SK-N-SH treated with all-trans-retinoic acid at 6 μM for 48 hours (cell line): ENCODE measurements around the gene CLUH.

ENCODE experiments used
- ATAC-seq: fragments of 200-7000 bp; cut with Tn5 transposase; 3 replicates; pipeline ENCODE4 v1.9.1; 2020; ENCODE audit warnings: mild to moderate bottlenecking, moderate library complexity
- BACH2 ChIP-seq: fragments of 250-450 bp; sonication (Bioruptor Pico); IDR thresholded peaks from 2 replicates; pipeline ENCODE4 v1.9.0; 2021; ENCODE audit warnings: mild to moderate bottlenecking, borderline replicate concordance
- CREB5 ChIP-seq: fragments of 250-450 bp; sonication (Bioruptor Pico); IDR thresholded peaks from 2 replicates; pipeline ENCODE4 v1.5.1; 2020; ENCODE audit warnings: low read depth, mild to moderate bottlenecking, moderate library complexity
- CSDC2 ChIP-seq: fragments of 250-450 bp; sonication (Bioruptor Pico); IDR thresholded peaks from 2 replicates; pipeline ENCODE4 v1.5.0; 2020; ENCODE audit warnings: mild to moderate bottlenecking, moderate library complexity
- CSRNP3 ChIP-seq: fragments of 250-450 bp; sonication (Bioruptor Pico); IDR thresholded peaks from 2 replicates; pipeline ENCODE4 v1.5.1; 2021; ENCODE audit warnings: mild to moderate bottlenecking, moderate library complexity
- ESRRG ChIP-seq: fragments of 250-450 bp; sonication (Bioruptor Pico); IDR thresholded peaks from 2 replicates; pipeline ENCODE4 v1.6.1; 2021; ENCODE audit warnings: mild to moderate bottlenecking
- GLIS3 ChIP-seq: fragments of 250-450 bp; sonication (Bioruptor Pico); IDR thresholded peaks from 2 replicates; pipeline ENCODE4 v1.5.0; 2020; ENCODE audit warnings: mild to moderate bottlenecking, moderate library complexity
- ISL1 ChIP-seq: fragments of 250-450 bp; sonication (Bioruptor Pico); IDR thresholded peaks from 2 replicates; pipeline ENCODE4 v2.1.2; 2022; ENCODE audit warnings: mild to moderate bottlenecking, moderate library complexity
- PATZ1 ChIP-seq: fragments of 250-450 bp; sonication (Bioruptor Pico); IDR thresholded peaks from 2 replicates; pipeline ENCODE4 v1.8.0; 2020; ENCODE audit warnings: mild to moderate bottlenecking, moderate library complexity, borderline replicate concordance
- POU6F1 ChIP-seq: fragments of 250-450 bp; sonication (Bioruptor Pico); IDR thresholded peaks from 2 replicates; pipeline ENCODE4 v1.8.0; 2021; ENCODE audit warnings: low read depth, mild to moderate bottlenecking, moderate library complexity, borderline replicate concordance
- PPARA ChIP-seq: fragments of 250-450 bp; sonication (Bioruptor Pico); IDR thresholded peaks from 2 replicates; pipeline ENCODE4 v1.5.0; 2020; ENCODE audit warnings: mild to moderate bottlenecking, borderline replicate concordance
- SNAI2 ChIP-seq: fragments of 250-450 bp; sonication (Bioruptor Pico); IDR thresholded peaks from 2 replicates; pipeline ENCODE4 v1.5.0; 2020; ENCODE audit warnings: mild to moderate bottlenecking, moderate library complexity
- TCF4 ChIP-seq: fragments of 250-450 bp; sonication (Bioruptor Pico); IDR thresholded peaks from 2 replicates; pipeline ENCODE4 v1.8.0; 2021; ENCODE audit warnings: mild to moderate bottlenecking, moderate library complexity, borderline replicate concordance
- TOX ChIP-seq: fragments of 250-450 bp; sonication (Bioruptor Pico); IDR thresholded peaks from 2 replicates; pipeline ENCODE4 v1.8.0; 2021; ENCODE audit warnings: mild to moderate bottlenecking, moderate library complexity, borderline replicate concordance
- TSHZ2 ChIP-seq: fragments of 250-450 bp; sonication (Bioruptor Pico); IDR thresholded peaks from 2 replicates; pipeline ENCODE4 v1.5.0; 2020; ENCODE audit warnings: mild to moderate bottlenecking, moderate library complexity
- ZC3H10 ChIP-seq: fragments of 250-450 bp; sonication (Bioruptor Pico); IDR thresholded peaks from 2 replicates; pipeline ENCODE4 v1.5.1; 2021; ENCODE audit warnings: mild to moderate bottlenecking, moderate library complexity
- ZFP3 ChIP-seq: fragments of 250-450 bp; sonication (Bioruptor Pico); IDR thresholded peaks from 2 replicates; pipeline ENCODE4 v1.5.0; 2020; ENCODE audit warnings: mild to moderate bottlenecking, moderate library complexity
- ZNF565 ChIP-seq: fragments of 450-650 bp; formaldehyde crosslinking; conservative IDR thresholded peaks from 2 replicates; pipeline ENCODE4 v1.5.0; 2020; ENCODE audit warnings: low read depth, mild to moderate bottlenecking, moderate library complexity
- ZNF70 ChIP-seq: fragments of 450-650 bp; formaldehyde crosslinking; IDR thresholded peaks from 2 replicates; pipeline ENCODE4 v1.5.0; 2020; ENCODE audit warnings: mild to moderate bottlenecking, moderate library complexity
- ZNF8 ChIP-seq: fragments of 450-650 bp; formaldehyde crosslinking; IDR thresholded peaks from 2 replicates; pipeline ENCODE4 v1.5.0; 2020; ENCODE audit warnings: mild to moderate bottlenecking, moderate library complexity

CLUH gene

GRCh38 chr17:2701161-2701995, 10.2 kb downstream of the CLUH start:
- TF ChIP-seq ZNF565 (no peak), ZNF70 (no peak), CREB5 (CRISPR knock-in tag) (no peak), POU6F1 (CRISPR knock-in tag) (no peak), PATZ1 (CRISPR knock-in tag) (no peak), CSRNP3 (CRISPR knock-in tag) (no peak), ZC3H10 (no peak), SNAI2 (CRISPR knock-in tag) (no peak), ZFP3 (no peak), PPARA (CRISPR knock-in tag) (no peak), TCF4 (no peak)
- ATAC-seq: no peak

GRCh38 chr17:2700491-2701141, 10.9 kb downstream of the CLUH start:
- TF ChIP-seq TSHZ2 (CRISPR knock-in tag): no peak
- TF ChIP-seq TCF4: no peak
- TF ChIP-seq SNAI2 (CRISPR knock-in tag): no peak
- no peak for TF ChIP-seq ZFP3
- TF ChIP-seq CSDC2: no peak
- no peak for TF ChIP-seq GLIS3 (CRISPR knock-in tag)
- no peak for TF ChIP-seq ZC3H10
- no peak for TF ChIP-seq ISL1 (CRISPR knock-in tag)
- no peak for TF ChIP-seq POU6F1 (CRISPR knock-in tag)
- TF ChIP-seq ESRRG: no peak
- no peak for TF ChIP-seq BACH2 (CRISPR knock-in tag)
- TF ChIP-seq CREB5 (CRISPR knock-in tag): no peak
- no peak for TF ChIP-seq ZNF8 (CRISPR knock-in tag)
- TF ChIP-seq TOX: no peak
- ATAC-seq: no peak
